Endodermal cell (in vitro differentiated cells): ENCODE data around the gene RIMBP2. TPM values are rescaled to one million over a fixed set of nuclear protein-coding genes. Genes with fewer than 3 reads are reported as not detected.

Experiments
- DNase-seq: peaks from one replicate; pipeline ENCODE4 v3.0.0-alpha.2; 2017
- H3K27ac ChIP-seq: 2 replicates; pipeline ENCODE4 v1.5.1; 2013; ENCODE audit warnings: mild to moderate bottlenecking, low read depth, low read length, moderate library complexity
- H3K27me3 ChIP-seq: 2 replicates; pipeline ENCODE4 v1.6.1; 2013; ENCODE audit warnings: mild to moderate bottlenecking, low read length, moderate library complexity; ENCODE audit not compliant: insufficient read depth, control insufficient read depth, poor library complexity, severe bottlenecking
- H3K36me3 ChIP-seq: 2 replicates; pipeline ENCODE4 v1.7.0; 2013; ENCODE audit warnings: mild to moderate bottlenecking, low read length, moderate library complexity; ENCODE audit not compliant: control insufficient read depth, insufficient read depth
- H3K4me1 ChIP-seq: one replicate; pipeline ENCODE4 v1.7.0; 2013; ENCODE audit warnings: low read length; ENCODE audit not compliant: control insufficient read depth, insufficient read depth
- H3K4me3 ChIP-seq: 2 replicates; pipeline ENCODE4 v1.5.1; 2013; ENCODE audit warnings: mild to moderate bottlenecking, low read length, moderate library complexity
- H3K9ac ChIP-seq: 2 replicates; pipeline ENCODE4 v1.6.1; 2013; ENCODE audit warnings: mild to moderate bottlenecking, low read length, moderate library complexity; ENCODE audit not compliant: poor library complexity, severe bottlenecking; ENCODE audit errors: extremely low read depth
- H3K9me3 ChIP-seq: 2 replicates; pipeline ENCODE4 v1.6.1; 2013; ENCODE audit warnings: mild to moderate bottlenecking, low read length, moderate library complexity; ENCODE audit not compliant: control insufficient read depth
- H3K27ac Mint-ChIP-seq: 2 replicates; pipeline ENCODE4 v1.8.0; 2020; ENCODE audit warnings: mixed read lengths
- H3K27me3 Mint-ChIP-seq: 2 replicates; pipeline ENCODE4 v1.8.0; 2021; ENCODE audit warnings: mild to moderate bottlenecking, mixed read lengths; ENCODE audit not compliant: insufficient read depth
- H3K36me3 Mint-ChIP-seq: 2 replicates; pipeline ENCODE4 v1.8.0; 2020; ENCODE audit warnings: low read depth, mixed read lengths
- H3K4me1 Mint-ChIP-seq: 2 replicates; pipeline ENCODE4 v1.8.0; 2020; ENCODE audit warnings: mixed read lengths
- H3K4me3 Mint-ChIP-seq: 2 replicates; pipeline ENCODE4 v1.8.0; 2020; ENCODE audit warnings: mild to moderate bottlenecking, moderate library complexity, mixed read lengths
- H3K9me3 Mint-ChIP-seq: 2 replicates; pipeline ENCODE4 v1.8.0; 2020; ENCODE audit warnings: mild to moderate bottlenecking, mixed read lengths
- CTCF ChIP-seq: fragments of 200-600 bp; sonication (generic); conservative IDR thresholded peaks from 2 replicates; pipeline ENCODE4 v1.5.0; 2021; ENCODE audit warnings: antibody characterized with exemption, mild to moderate bottlenecking
- whole genome bisulfite sequencing, 2 experiments: methylation state at CpG; one replicate each; pipeline versions ENCODE4 v1.1.5 to v1.1.7; 2013; ENCODE audit warnings: missing lambda C conversion rate in 2 of 2, mixed read lengths in 1 of 2; ENCODE audit not compliant: insufficient coverage in 1 of 2, insufficient read length in 1 of 2; 5-methylcytosine and 5-hydroxymethylcytosine counted together
- total RNA-seq, 2 donors: library from RNA; stranded (reverse); fragmentation: NEBNext Ultra II Directional in 1 of 2; extraction: Animal tissue kit (Norgen Biotek cat#: 25700) in 1 of 2; gene quantifications; 2 replicates in 1 of 2; 3 replicates in 1 of 2; pipeline ENCODE4 v1.2.1, GENCODE V29; 2021

Gene RIMBP2
- total RNA-seq, 2 donors from 2014 or later: 0.13 to 3.4 TPM

- Histone ChIP-seq H3K9ac (peak overlapping the region; percentile 76), H3K4me1 (peaks cover 16% of the 10 kb centered on the region), H3K4me3 (no peak overlapping the region), H3K27me3 (no peaks in the 10 kb centered on the region), H3K27ac (no peak overlapping the region), H3K9me3 (no peaks in the 10 kb centered on the region), H3K36me3 (no peaks in the 10 kb centered on the region)
- TF ChIP-seq CTCF: no peak
- Mint-ChIP-seq H3K36me3 (no peaks in the 10 kb centered on the region), H3K27me3 (peaks cover 4% of the 10 kb centered on the region), H3K4me3 (no peak overlapping the region), H3K27ac (peak overlapping the region; percentile 89), H3K9me3 (no peaks in the 10 kb centered on the region), H3K4me1 (peaks cover 19% of the 10 kb centered on the region)
- DNase-seq: no peak
- 84 to 88% methylated on average over 6 to 7 of the region's 7 CpGs for WGBS, 2 experiments
These were observed 33.0 kb downstream of the RIMBP2 start for GRCh38 chr12:130683080-130683479.

GRCh38 chr12:130680451-130680990 lies 35.6 kb downstream of the RIMBP2 start:
- peaks cover 16% of the 10 kb centered on the region for H3K4me1 ChIP-seq
- Mint-ChIP-seq H3K27me3 (no peaks in the 10 kb centered on the region), H3K4me3 (no peak overlapping the region), H3K4me1 (peaks cover 24% of the 10 kb centered on the region), H3K9me3 (peaks cover 6% of the 10 kb centered on the region), H3K36me3 (no peaks in the 10 kb centered on the region), H3K27ac (no peak overlapping the region)
- 97 to 100% methylated on average over 3 to 15 of the region's 15 CpGs for WGBS, 2 experiments
- no peaks in the 10 kb centered on the region for H3K27me3 ChIP-seq
- H3K9ac ChIP-seq: no peak overlapping the region
- no peaks in the 10 kb centered on the region for H3K36me3 ChIP-seq
- no peak overlapping the region for H3K4me3 ChIP-seq
- DNase-seq: no peak
- H3K9me3 ChIP-seq: peaks cover 4% of the 10 kb centered on the region
- no peak for TF ChIP-seq CTCF
- no peak overlapping the region for H3K27ac ChIP-seq

DNA sequence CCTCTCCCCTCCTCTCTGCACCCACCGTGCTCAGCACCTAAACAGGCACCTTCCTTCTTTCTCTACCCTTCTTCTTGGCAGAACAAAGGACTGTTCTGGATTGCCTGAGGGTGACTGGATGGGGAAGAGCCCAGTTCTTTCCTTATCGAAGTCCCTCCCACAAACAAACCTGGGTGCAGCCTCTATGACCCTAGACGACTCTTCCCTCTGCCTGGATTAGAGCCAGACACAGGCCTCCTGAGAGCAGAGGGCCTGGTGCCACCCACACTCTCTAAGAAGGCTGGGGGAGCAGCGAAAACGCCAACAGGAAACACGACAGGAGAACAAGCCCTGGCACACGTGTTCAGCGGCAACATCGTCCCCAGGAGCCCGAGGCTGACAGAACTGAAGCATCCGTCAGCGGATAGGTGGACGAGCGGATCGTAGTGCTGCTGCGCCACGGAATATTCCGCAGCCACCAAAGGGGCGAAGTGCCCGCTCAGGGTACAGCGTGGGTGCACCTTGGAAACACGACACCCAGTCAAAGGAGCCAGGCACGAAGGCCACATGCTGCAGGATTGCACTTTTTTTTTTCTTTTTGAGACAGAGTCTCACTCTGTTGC lies 38.0 kb downstream of the RIMBP2 start:
- H3K4me1 Mint-ChIP-seq: peaks cover 9% of the 10 kb centered on the region
- no peaks in the 10 kb centered on the region for H3K36me3 Mint-ChIP-seq
- Histone ChIP-seq H3K27me3 (no peaks in the 10 kb centered on the region), H3K36me3 (no peaks in the 10 kb centered on the region), H3K9ac (no peak overlapping the region), H3K9me3 (peaks cover 4% of the 10 kb centered on the region), H3K27ac (no peak overlapping the region), H3K4me3 (no peak overlapping the region), H3K4me1 (peaks cover 7% of the 10 kb centered on the region)
- WGBS, 2 experiments: 90 to 94% methylated on average over 21 to 23 of the region's 23 CpGs
- peaks cover 2% of the 10 kb centered on the region for H3K27me3 Mint-ChIP-seq
- peaks cover 6% of the 10 kb centered on the region for H3K9me3 Mint-ChIP-seq
- H3K27ac Mint-ChIP-seq: no peak overlapping the region
- H3K4me3 Mint-ChIP-seq: no peak overlapping the region
- no peak for DNase-seq
- TF ChIP-seq CTCF: no peak
